ENCODE measurements around the gene VPS13D.

VPS13D gene

DNA sequence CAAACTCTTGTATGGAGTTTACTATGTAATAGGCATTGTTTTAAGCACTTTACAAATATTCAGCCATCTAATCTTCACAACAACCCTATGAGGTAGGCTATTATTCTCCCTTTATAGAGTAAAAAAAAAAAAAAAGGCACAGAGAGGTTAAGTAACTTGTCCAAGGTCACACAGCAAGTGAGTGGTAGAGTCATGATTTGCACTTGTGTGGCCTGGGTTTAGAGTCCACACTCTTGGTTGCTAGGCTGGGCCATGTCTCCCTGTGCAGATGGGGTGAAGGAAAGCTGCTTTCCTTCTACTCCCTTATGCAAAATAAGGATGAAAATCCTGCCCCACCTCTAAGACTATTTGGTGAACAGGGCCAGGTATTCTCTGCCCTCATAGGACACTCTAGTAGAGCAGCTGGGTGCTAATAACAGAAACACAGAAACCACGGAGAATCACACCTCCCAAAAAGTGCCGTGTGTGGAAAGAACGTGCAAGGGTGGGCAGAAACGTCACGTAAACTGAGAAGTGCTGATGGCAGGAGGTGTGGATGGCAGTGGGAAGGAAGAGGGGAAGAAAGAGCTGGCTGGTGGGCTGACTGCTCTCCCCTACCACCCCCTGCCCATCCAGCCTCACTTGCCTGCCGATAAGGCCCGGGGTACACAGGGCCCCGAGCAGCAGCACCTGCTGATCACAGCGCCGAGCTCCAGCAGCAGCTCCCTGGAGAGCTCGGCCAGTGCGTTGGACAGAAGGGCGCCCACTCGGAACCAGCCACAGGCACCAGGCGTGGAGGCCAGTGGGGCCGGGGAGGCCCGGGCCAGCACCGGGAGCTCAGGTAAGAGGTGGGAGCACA lies 28.3 kb upstream of the VPS13D start:
- Histone ChIP-seq H3K4me2 (ENCODE audit: low read length) (no peak overlapping the region), H3K9me3 (replicated peaks; ENCODE audit: low read length) (no peaks in the 10 kb centered on the region), H3K9ac (ENCODE audit: low read depth, low read length) (no peak overlapping the region), H3K36me3 (ENCODE audit: insufficient read depth, low read length) (no peaks in the 10 kb centered on the region), H3K27me3 (ENCODE audit: control insufficient read depth, insufficient read depth, low read length) (peaks cover 10% of the 10 kb centered on the region), H3K4me1 (ENCODE audit: control insufficient read depth, insufficient read depth, low read length) (no peaks in the 10 kb centered on the region), H3K4me3 (ENCODE audit: low read length) (no peak overlapping the region)

GRCh38 chr1:12202190-12202497 lies 27.7 kb upstream of the VPS13D start:
- Histone ChIP-seq H3K4me2 (ENCODE audit: low read length) (no peak overlapping the region), H3K36me3 (ENCODE audit: insufficient read depth, low read length) (no peaks in the 10 kb centered on the region), H3K9ac (ENCODE audit: low read depth, low read length) (no peak overlapping the region), H3K9me3 (replicated peaks; ENCODE audit: low read length) (no peaks in the 10 kb centered on the region), H3K4me3 (ENCODE audit: low read length) (no peak overlapping the region), H3K4me1 (ENCODE audit: control insufficient read depth, insufficient read depth, low read length) (no peaks in the 10 kb centered on the region), H3K27me3 (ENCODE audit: control insufficient read depth, insufficient read depth, low read length) (peaks cover 10% of the 10 kb centered on the region)

GRCh38 chr1:12202577-12202976 lies 27.3 kb upstream of the VPS13D start:
- Histone ChIP-seq H3K9me3 (replicated peaks; ENCODE audit: low read length) (no peaks in the 10 kb centered on the region), H3K4me3 (ENCODE audit: low read length) (no peak overlapping the region), H3K36me3 (ENCODE audit: insufficient read depth, low read length) (no peaks in the 10 kb centered on the region), H3K4me2 (ENCODE audit: low read length) (no peak overlapping the region), H3K27me3 (ENCODE audit: control insufficient read depth, insufficient read depth, low read length) (peaks cover 10% of the 10 kb centered on the region), H3K4me1 (ENCODE audit: control insufficient read depth, insufficient read depth, low read length) (no peaks in the 10 kb centered on the region), H3K9ac (ENCODE audit: low read depth, low read length) (no peak overlapping the region)

DNA sequence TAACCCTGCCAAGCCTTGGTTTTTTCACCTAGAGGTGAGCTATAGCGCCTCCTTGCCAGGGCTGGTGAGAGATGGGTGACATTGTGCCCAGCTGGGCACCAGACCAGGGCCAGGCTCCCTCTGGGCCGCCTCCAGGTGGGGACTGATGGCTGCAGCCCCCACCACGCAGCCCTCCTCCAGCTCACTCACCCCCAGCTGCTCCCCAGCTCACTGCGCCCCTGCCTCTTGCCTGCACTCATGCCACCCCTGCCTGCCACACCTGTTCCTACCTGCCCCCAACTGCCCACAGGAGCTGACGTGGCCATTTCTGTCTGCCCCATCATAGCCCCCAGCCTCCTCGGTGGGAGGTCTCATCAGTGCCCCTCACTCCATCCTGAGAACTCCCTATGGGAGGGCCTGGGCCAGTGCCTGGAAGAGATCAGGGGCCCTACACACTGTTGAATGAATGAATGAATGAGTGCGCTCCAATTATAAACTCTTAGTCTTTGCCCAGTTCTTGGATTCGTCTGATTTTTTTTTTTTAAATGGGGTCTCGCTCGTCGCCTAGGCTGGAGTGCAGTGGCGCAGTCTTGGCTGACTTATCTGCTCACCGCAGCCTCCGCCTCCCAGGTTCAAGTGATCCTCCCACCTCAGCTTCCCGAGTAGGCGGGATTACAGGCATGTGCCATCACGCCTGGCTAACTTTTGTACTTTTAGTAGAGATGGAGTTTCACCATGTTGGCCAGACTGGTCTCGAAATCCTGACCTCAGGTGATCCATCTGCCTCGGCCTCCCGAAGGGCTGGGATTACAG lies 26.4 kb upstream of the VPS13D start:
- Histone ChIP-seq H3K4me2 (ENCODE audit: low read length) (no peak overlapping the region), H3K27me3 (ENCODE audit: control insufficient read depth, insufficient read depth, low read length) (peaks cover 6% of the 10 kb centered on the region), H3K4me1 (ENCODE audit: control insufficient read depth, insufficient read depth, low read length) (no peaks in the 10 kb centered on the region), H3K36me3 (ENCODE audit: insufficient read depth, low read length) (no peaks in the 10 kb centered on the region), H3K4me3 (ENCODE audit: low read length) (no peak overlapping the region), H3K9ac (ENCODE audit: low read depth, low read length) (no peak overlapping the region), H3K9me3 (replicated peaks; ENCODE audit: low read length) (no peaks in the 10 kb centered on the region)

DNA sequence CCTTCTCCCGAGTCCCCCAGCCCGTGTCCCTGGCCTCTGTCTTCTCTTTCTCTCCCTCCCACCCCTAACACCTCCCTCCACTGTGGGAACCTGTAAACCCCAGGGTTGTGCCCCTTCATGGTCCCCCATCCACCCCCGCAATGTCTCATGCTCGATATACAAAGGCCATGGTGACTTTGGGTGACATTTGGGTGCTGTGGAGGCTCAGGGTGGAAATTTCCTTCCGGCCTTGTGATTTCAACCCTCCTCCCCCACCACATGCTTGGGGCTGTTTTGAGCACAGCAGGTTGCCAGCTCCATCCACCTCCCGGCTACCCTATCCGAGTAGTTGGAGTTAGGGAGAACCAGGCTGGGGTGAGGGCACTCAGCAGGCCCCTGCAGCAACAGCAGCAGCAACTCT lies 25.7 kb upstream of the VPS13D start:
- Histone ChIP-seq H3K4me3 (ENCODE audit: low read length) (no peak overlapping the region), H3K27me3 (ENCODE audit: control insufficient read depth, insufficient read depth, low read length) (peaks cover 6% of the 10 kb centered on the region), H3K9ac (ENCODE audit: low read depth, low read length) (no peak overlapping the region), H3K9me3 (replicated peaks; ENCODE audit: low read length) (no peaks in the 10 kb centered on the region), H3K4me1 (ENCODE audit: control insufficient read depth, insufficient read depth, low read length) (no peaks in the 10 kb centered on the region), H3K4me2 (ENCODE audit: low read length) (no peak overlapping the region), H3K36me3 (ENCODE audit: insufficient read depth, low read length) (no peaks in the 10 kb centered on the region)

- Histone ChIP-seq H3K4me2 (ENCODE audit: low read length) (no peak overlapping the region), H3K4me1 (ENCODE audit: control insufficient read depth, insufficient read depth, low read length) (no peaks in the 10 kb centered on the region), H3K36me3 (ENCODE audit: insufficient read depth, low read length) (no peaks in the 10 kb centered on the region), H3K9me3 (replicated peaks; ENCODE audit: low read length) (no peaks in the 10 kb centered on the region), H3K4me3 (ENCODE audit: low read length) (no peak overlapping the region), H3K27me3 (ENCODE audit: control insufficient read depth, insufficient read depth, low read length) (peaks cover under 1% of the 10 kb centered on the region), H3K9ac (ENCODE audit: low read depth, low read length) (no peak overlapping the region)
Observed at GRCh38 chr1:12204754-12205658, 24.8 kb upstream of the VPS13D start.

GRCh38 chr1:12206238-12206637 lies 23.6 kb upstream of the VPS13D start:
- Histone ChIP-seq H3K4me1 (ENCODE audit: control insufficient read depth, insufficient read depth, low read length) (no peaks in the 10 kb centered on the region), H3K27me3 (ENCODE audit: control insufficient read depth, insufficient read depth, low read length) (peaks cover 7% of the 10 kb centered on the region), H3K4me3 (ENCODE audit: low read length) (no peak overlapping the region), H3K9me3 (replicated peaks; ENCODE audit: low read length) (no peaks in the 10 kb centered on the region), H3K9ac (ENCODE audit: low read depth, low read length) (no peak overlapping the region), H3K4me2 (ENCODE audit: low read length) (no peak overlapping the region), H3K36me3 (ENCODE audit: insufficient read depth, low read length) (no peaks in the 10 kb centered on the region)

GRCh38 chr1:12206792-12207424 lies 22.9 kb upstream of the VPS13D start:
- H3K9ac ChIP-seq (ENCODE audit: low read depth, low read length), result no peak overlapping the region
- no peaks in the 10 kb centered on the region for H3K4me1 ChIP-seq (ENCODE audit: control insufficient read depth, insufficient read depth, low read length)
- H3K4me3 ChIP-seq (ENCODE audit: low read length), result no peak overlapping the region
- H3K9me3 ChIP-seq (replicated peaks; ENCODE audit: low read length), result no peaks in the 10 kb centered on the region
- peaks cover 9% of the 10 kb centered on the region for H3K27me3 ChIP-seq (ENCODE audit: control insufficient read depth, insufficient read depth, low read length)
- H3K4me2 ChIP-seq (ENCODE audit: low read length), result no peak overlapping the region
- H3K36me3 ChIP-seq (ENCODE audit: insufficient read depth, low read length), result no peaks in the 10 kb centered on the region

DNA sequence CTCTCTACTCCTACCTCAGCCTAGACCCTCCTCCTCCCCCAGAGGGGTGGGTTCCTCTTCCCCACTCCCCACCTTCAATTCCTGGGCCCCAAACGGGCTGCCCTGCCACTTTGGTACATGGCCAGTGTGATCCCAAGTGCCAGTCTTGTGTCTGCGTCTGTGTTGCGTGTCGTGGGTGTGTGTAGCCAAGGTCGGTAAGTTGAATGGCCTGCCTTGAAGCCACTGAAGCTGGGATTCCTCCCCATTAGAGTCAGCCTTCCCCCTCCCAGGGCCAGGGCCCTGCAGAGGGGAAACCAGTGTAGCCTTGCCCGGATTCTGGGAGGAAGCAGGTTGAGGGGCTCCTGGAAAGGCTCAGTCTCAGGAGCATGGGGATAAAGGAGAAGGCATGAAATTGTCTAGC lies 21.6 kb upstream of the VPS13D start:
- H3K4me2 ChIP-seq (ENCODE audit: low read length), result no peak overlapping the region
- H3K27me3 ChIP-seq (ENCODE audit: control insufficient read depth, insufficient read depth, low read length), result peaks cover 11% of the 10 kb centered on the region
- no peaks in the 10 kb centered on the region for H3K9me3 ChIP-seq (replicated peaks; ENCODE audit: low read length)
- no peak overlapping the region for H3K4me3 ChIP-seq (ENCODE audit: low read length)
- H3K9ac ChIP-seq (ENCODE audit: low read depth, low read length), result no peak overlapping the region
- H3K36me3 ChIP-seq (ENCODE audit: insufficient read depth, low read length), result no peaks in the 10 kb centered on the region
- H3K4me1 ChIP-seq (ENCODE audit: control insufficient read depth, insufficient read depth, low read length), result no peaks in the 10 kb centered on the region

GRCh38 chr1:12208764-12209494 lies 20.9 kb upstream of the VPS13D start:
- H3K4me1 ChIP-seq (ENCODE audit: control insufficient read depth, insufficient read depth, low read length), result no peaks in the 10 kb centered on the region
- H3K36me3 ChIP-seq (ENCODE audit: insufficient read depth, low read length), result no peaks in the 10 kb centered on the region

More at GRCh38 chr1:12208764-12209494, 20.9 kb upstream of the VPS13D start:
- Histone ChIP-seq H3K4me2 (ENCODE audit: low read length) (no peak overlapping the region), H3K9me3 (replicated peaks; ENCODE audit: low read length) (no peaks in the 10 kb centered on the region), H3K9ac (ENCODE audit: low read depth, low read length) (no peak overlapping the region), H3K4me3 (ENCODE audit: low read length) (no peak overlapping the region), H3K27me3 (ENCODE audit: control insufficient read depth, insufficient read depth, low read length) (peaks cover 12% of the 10 kb centered on the region)

Data from skeletal muscle satellite cell (primary cell).